K562 (cell line): ENCODE results near the gene CPLX3. TPM values are rescaled to one million over a fixed set of nuclear protein-coding genes. Genes with fewer than 3 reads are reported as not detected.
A peak's percentile ranks its signal among the peaks of the same experiment; 100 is the strongest.

Experiments
- BHLHE40 ChIP-seq: IDR thresholded peaks from 2 replicates; pipeline ENCODE4 v1.6.1; 2011; ENCODE audit warnings: low read length, improper control_type of control experiment
- GTF3C2 ChIP-seq: IDR thresholded peaks from 3 replicates; pipeline ENCODE4 v1.6.1; 2011; ENCODE audit warnings: borderline replicate concordance, mild to moderate bottlenecking, moderate library complexity; ENCODE audit not compliant: insufficient read length; ENCODE audit errors: extremely low read depth
- HMBOX1 ChIP-seq: sonication (generic); IDR thresholded peaks from 2 replicates; pipeline ENCODE4 v1.6.1; 2016
- KDM5B ChIP-seq: fragments of 200-600 bp; sonication (generic); IDR thresholded peaks from 2 replicates; pipeline ENCODE4 v1.6.1; 2012; ENCODE audit warnings: low read depth, mild to moderate bottlenecking, moderate library complexity, low read length, control low read depth, inconsistent platforms; ENCODE audit not compliant: insufficient replicate concordance
- MYBL2 ChIP-seq, 2 experiments: fragments of 450-650 bp in 1 of 2; sonication (generic) in 1 of 2; formaldehyde crosslinking in 1 of 2; IDR thresholded peaks; 2 replicates each; pipeline versions ENCODE4 v1.6.1 to v1.8.1; 2017 to 2022; ENCODE audit warnings: borderline replicate concordance in 1 of 2, inconsistent platforms in 1 of 2, low read depth in 1 of 2, mild to moderate bottlenecking in 1 of 2, missing genetic modification reagents in 1 of 2, moderate library complexity in 1 of 2
- NFRKB ChIP-seq: fragments of 450-650 bp; IDR thresholded peaks from 2 replicates; pipeline ENCODE4 v1.6.1; 2016; ENCODE audit warnings: low read depth
- ZNF134 ChIP-seq: fragments of 250-450 bp; sonication (Bioruptor Pico); conservative IDR thresholded peaks from 2 replicates; pipeline ENCODE4 v1.4.0; 2020
- ZNF146 ChIP-seq: IDR thresholded peaks from one replicate; pipeline ENCODE4 v1.6.1; 2018; ENCODE audit warnings: missing compliant biosample characterization; ENCODE audit not compliant: unreplicated experiment
- ZNF24 ChIP-seq: fragments of 450-650 bp; IDR thresholded peaks from 2 replicates; pipeline ENCODE4 v1.6.1; 2016
- polyA plus RNA-seq, 8 experiments: library from polyadenylated mRNA; depleted of rRNA in 4 of 8; stranded (reverse) in 5 of 8; unstranded in 3 of 8; fragments of >200 nt; fragmentation: Nextera tagmentation in 2 of 8; fragmentation: Illumina TruSeq in 1 of 8; extraction: Ambion mirVana in 2 of 8; extraction: Trizol in 1 of 8; gene quantifications; 2 replicates each; pipeline versions ENCODE4 v1.2.1 to v1.2.3, GENCODE V29; 2011 to 2014; ENCODE audit warnings: inconsistent platforms in 1 of 8, missing spikeins in 1 of 8
- total RNA-seq, 7 experiments: library from RNA; depleted of rRNA in 6 of 7; stranded (reverse); fragments of >200 nt in 6 of 7; fragmentation: Illumina TruSeq in 2 of 7; extraction: Trizol in 2 of 7; gene quantifications; 2 replicates each; pipeline versions ENCODE4 v1.2.1 to v1.2.3, GENCODE V29; 2011 to 2021; ENCODE audit warnings: low replicate concordance in 1 of 7
- TF ChIP-seq, protein P1 (sequence below): sonication (generic); formaldehyde crosslinking; IDR thresholded peaks from 2 replicates; pipeline ENCODE4 v1.8.0; 2023; ENCODE audit warnings: mild to moderate bottlenecking, missing genetic modification reagents
- TF ChIP-seq, protein P2 (sequence below): fragments of 450-650 bp; IDR thresholded peaks from 2 replicates; pipeline ENCODE4 v1.6.1; 2017; ENCODE audit warnings: antibody characterized with exemption, mild to moderate bottlenecking
- TF ChIP-seq, protein P3 (sequence below), 2 experiments: fragments of 450-650 bp; conservative IDR thresholded peaks; 2 replicates each; pipeline ENCODE4 v1.6.1; 2017; ENCODE audit warnings: mild to moderate bottlenecking in 2 of 2, moderate library complexity in 2 of 2
- TF ChIP-seq, protein P4 (sequence below): fragments of 250-450 bp; sonication (Bioruptor Pico); IDR thresholded peaks from 2 replicates; pipeline ENCODE4 v1.4.0; 2020

The CPLX3 gene
- total and polyA plus RNA-seq, 9 of the 15 experiments (the other 6 are each of a cell fraction or from before 2014, with no cell fraction given): not detected

GRCh38 chr15:74873036-74873755 is 46.8 kb downstream of the CPLX3 start, which contains the start of gene SCAMP2 (continued):
- TF ChIP-seq, protein P1, sequence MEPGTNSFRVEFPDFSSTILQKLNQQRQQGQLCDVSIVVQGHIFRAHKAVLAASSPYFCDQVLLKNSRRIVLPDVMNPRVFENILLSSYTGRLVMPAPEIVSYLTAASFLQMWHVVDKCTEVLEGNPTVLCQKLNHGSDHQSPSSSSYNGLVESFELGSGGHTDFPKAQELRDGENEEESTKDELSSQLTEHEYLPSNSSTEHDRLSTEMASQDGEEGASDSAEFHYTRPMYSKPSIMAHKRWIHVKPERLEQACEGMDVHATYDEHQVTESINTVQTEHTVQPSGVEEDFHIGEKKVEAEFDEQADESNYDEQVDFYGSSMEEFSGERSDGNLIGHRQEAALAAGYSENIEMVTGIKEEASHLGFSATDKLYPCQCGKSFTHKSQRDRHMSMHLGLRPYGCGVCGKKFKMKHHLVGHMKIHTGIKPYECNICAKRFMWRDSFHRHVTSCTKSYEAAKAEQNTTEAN: no peak
- TF ChIP-seq, protein P2, sequence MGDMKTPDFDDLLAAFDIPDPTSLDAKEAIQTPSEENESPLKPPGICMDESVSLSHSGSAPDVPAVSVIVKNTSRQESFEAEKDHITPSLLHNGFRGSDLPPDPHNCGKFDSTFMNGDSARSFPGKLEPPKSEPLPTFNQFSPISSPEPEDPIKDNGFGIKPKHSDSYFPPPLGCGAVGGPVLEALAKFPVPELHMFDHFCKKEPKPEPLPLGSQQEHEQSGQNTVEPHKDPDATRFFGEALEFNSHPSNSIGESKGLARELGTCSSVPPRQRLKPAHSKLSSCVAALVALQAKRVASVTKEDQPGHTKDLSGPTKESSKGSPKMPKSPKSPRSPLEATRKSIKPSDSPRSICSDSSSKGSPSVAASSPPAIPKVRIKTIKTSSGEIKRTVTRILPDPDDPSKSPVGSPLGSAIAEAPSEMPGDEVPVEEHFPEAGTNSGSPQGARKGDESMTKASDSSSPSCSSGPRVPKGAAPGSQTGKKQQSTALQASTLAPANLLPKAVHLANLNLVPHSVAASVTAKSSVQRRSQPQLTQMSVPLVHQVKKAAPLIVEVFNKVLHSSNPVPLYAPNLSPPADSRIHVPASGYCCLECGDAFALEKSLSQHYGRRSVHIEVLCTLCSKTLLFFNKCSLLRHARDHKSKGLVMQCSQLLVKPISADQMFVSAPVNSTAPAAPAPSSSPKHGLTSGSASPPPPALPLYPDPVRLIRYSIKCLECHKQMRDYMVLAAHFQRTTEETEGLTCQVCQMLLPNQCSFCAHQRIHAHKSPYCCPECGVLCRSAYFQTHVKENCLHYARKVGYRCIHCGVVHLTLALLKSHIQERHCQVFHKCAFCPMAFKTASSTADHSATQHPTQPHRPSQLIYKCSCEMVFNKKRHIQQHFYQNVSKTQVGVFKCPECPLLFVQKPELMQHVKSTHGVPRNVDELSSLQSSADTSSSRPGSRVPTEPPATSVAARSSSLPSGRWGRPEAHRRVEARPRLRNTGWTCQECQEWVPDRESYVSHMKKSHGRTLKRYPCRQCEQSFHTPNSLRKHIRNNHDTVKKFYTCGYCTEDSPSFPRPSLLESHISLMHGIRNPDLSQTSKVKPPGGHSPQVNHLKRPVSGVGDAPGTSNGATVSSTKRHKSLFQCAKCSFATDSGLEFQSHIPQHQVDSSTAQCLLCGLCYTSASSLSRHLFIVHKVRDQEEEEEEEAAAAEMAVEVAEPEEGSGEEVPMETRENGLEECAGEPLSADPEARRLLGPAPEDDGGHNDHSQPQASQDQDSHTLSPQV: no peak
- TF ChIP-seq NFRKB: no peak
- TF ChIP-seq MYBL2 (IDR thresholded peaks at IDR 0.05; ENCODE audit: low read depth): no peak
- no peak for TF ChIP-seq MYBL2 (CRISPR knock-in tag; IDR thresholded peaks at IDR 0.05; ENCODE audit: borderline replicate concordance)
- no peak for TF ChIP-seq HMBOX1
- TF ChIP-seq, protein P3, sequence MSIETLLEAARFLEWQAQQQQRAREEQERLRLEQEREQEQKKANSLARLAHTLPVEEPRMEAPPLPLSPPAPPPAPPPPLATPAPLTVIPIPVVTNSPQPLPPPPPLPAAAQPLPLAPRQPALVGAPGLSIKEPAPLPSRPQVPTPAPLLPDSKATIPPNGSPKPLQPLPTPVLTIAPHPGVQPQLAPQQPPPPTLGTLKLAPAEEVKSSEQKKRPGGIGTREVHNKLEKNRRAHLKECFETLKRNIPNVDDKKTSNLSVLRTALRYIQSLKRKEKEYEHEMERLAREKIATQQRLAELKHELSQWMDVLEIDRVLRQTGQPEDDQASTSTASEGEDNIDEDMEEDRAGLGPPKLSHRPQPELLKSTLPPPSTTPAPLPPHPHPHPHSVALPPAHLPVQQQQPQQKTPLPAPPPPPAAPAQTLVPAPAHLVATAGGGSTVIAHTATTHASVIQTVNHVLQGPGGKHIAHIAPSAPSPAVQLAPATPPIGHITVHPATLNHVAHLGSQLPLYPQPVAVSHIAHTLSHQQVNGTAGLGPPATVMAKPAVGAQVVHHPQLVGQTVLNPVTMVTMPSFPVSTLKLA (conservative IDR thresholded peaks at IDR 0.05): peak; percentile 77 to 89
- TF ChIP-seq ZNF146 (CRISPR knock-in tag): no peak
- TF ChIP-seq KDM5B: peak; percentile 88
- TF ChIP-seq, protein P4, sequence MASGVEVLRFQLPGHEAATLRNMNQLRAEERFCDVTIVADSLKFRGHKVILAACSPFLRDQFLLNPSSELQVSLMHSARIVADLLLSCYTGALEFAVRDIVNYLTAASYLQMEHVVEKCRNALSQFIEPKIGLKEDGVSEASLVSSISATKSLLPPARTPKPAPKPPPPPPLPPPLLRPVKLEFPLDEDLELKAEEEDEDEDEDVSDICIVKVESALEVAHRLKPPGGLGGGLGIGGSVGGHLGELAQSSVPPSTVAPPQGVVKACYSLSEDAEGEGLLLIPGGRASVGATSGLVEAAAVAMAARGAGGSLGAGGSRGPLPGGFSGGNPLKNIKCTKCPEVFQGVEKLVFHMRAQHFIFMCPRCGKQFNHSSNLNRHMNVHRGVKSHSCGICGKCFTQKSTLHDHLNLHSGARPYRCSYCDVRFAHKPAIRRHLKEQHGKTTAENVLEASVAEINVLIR (CRISPR knock-in tag): peak; percentile 50; the same call in 1 of the 2 replicates
- no peak for TF ChIP-seq ZNF24
- TF ChIP-seq BHLHE40: no peak
- TF ChIP-seq GTF3C2: no peak
- no peak for TF ChIP-seq ZNF134 (CRISPR knock-in tag)
